Psoas muscle (tissue), 8 donors: ENCODE data around the gene TLE1. TPM values are rescaled to one million over a fixed set of nuclear protein-coding genes. Genes with fewer than 3 reads are reported as not detected.

ENCODE experiments used
- ATAC-seq, 4 donors: fragments of 200-7000 bp; cut with Tn5 transposase; one replicate each; pipeline ENCODE4 v1.9.1; 2020; ENCODE audit warnings: moderate library complexity in 3 of 4, mild to moderate bottlenecking in 2 of 4
- DNase-seq, 2 donors: peaks; one replicate each; pipeline ENCODE4 v3.0.0-alpha.2; 2020
- H3K27ac ChIP-seq: fragments of 200-600 bp; one replicate; pipeline ENCODE4 v1.8.0; 2022
- H3K27me3 ChIP-seq, 3 donors: fragments of 200-600 bp in 1 of 3; one replicate each; pipeline versions ENCODE4 v1.6.1 to v1.8.0; 2013 to 2022; ENCODE audit warnings: low read length in 2 of 3, mild to moderate bottlenecking in 2 of 3, moderate library complexity in 1 of 3; ENCODE audit not compliant: insufficient read depth in 3 of 3
- H3K36me3 ChIP-seq, 2 donors: fragments of 200-600 bp in 1 of 2; one replicate each; pipeline versions ENCODE4 v1.6.1 to v1.8.0; 2013 to 2022; ENCODE audit warnings: low read depth in 1 of 2, mild to moderate bottlenecking in 1 of 2, moderate library complexity in 1 of 2; ENCODE audit not compliant: insufficient read depth in 1 of 2
- H3K4me1 ChIP-seq: fragments of 200-600 bp; one replicate; pipeline ENCODE4 v1.8.0; 2022
- H3K4me3 ChIP-seq: fragments of 200-600 bp; one replicate; pipeline ENCODE4 v1.8.0; 2022; ENCODE audit warnings: mild to moderate bottlenecking
- H3K9me3 ChIP-seq: fragments of 200-600 bp; one replicate; pipeline ENCODE4 v1.8.0; 2022
- CTCF ChIP-seq: fragments of 200-600 bp; IDR thresholded peaks from one replicate; pipeline ENCODE4 v1.8.0; 2022; ENCODE audit warnings: antibody characterized with exemption
- WGBS, 3 donors: extraction: QIAGEN DNeasy Blood & Tissue Kit; methylation state at CpG; one replicate each; pipeline versions ENCODE4 v1.1.6 to v1.1.7; 2013; 5-methylcytosine and 5-hydroxymethylcytosine counted together
- intact Hi-C, 2 donors: fragments of 100-400 bp; cut with DNase I; formaldehyde crosslinking; loops; one replicate each; pipeline versions ENCODE4 v1.11.0 to v1.14.2; 2022
- polyA plus RNA-seq, 3 donors: library from polyadenylated mRNA; stranded (reverse); fragments of 200-250 nt; gene quantifications; one replicate each; pipeline ENCODE4 v1.2.3, GENCODE V29; 2013
- total RNA-seq, 4 donors: library from RNA; stranded (reverse); fragmentation: NEBNext Ultra II Directional in 2 of 4; extraction: Animal tissue kit (Norgen Biotek cat#: 25700) in 2 of 4; gene quantifications; one replicate each; pipeline versions ENCODE4 v1.2.1 to v1.2.4, GENCODE V29; 2021 to 2023
- donor health status: healthy with polysubstance abuse.
- donor health status: DM: no; HTN: no; CAD: no; lungs with moderate emphysema.
- donor health status: Bipolar disorder and iron deficiency.
- donor health status: healthy.
- donor health status: DM: yes; HTN: yes; CAD: no.
- donor health status: DM: no; HTN: no; CAD: no.
- donor health status: DM: no; HTN: no; CAD: no.
- donor health status: DM: yes; HTN: yes; CAD: no.

TLE1 gene
- total and polyA plus RNA-seq, 7 donors, result 14.6 to 46.7 (median 34.9) TPM

- no peak overlapping the region for H3K27ac ChIP-seq
- no peaks in the 10 kb centered on the region for H3K27me3 ChIP-seq
- intact Hi-C loops, result no loop called here
- no peak overlapping the region for H3K4me3 ChIP-seq
- H3K36me3 ChIP-seq, result peaks cover 0 to 23% of the 10 kb centered on the region in 2 donors
- ATAC-seq (peak in 1 of 4 donors; percentile 15), DNase-seq (no peak)
- peaks cover 3% of the 10 kb centered on the region for H3K4me1 ChIP-seq
- H3K9me3 ChIP-seq, result no peaks in the 10 kb centered on the region
- TF ChIP-seq CTCF, result no peak
These were observed 110.7 kb downstream of the TLE1 start for GRCh38 chr9:81578606-81579005.

GRCh38 chr9:81575956-81576355 is 113.4 kb downstream of the TLE1 start:
- intact Hi-C loops, result no loop called here
- no peak overlapping the region for H3K4me3 ChIP-seq
- H3K4me1 ChIP-seq, result peaks cover 3% of the 10 kb centered on the region
- no peaks in the 10 kb centered on the region for H3K9me3 ChIP-seq
- H3K36me3 ChIP-seq, result no peaks in the 10 kb centered on the region
- no peaks in the 10 kb centered on the region for H3K27me3 ChIP-seq
- DNase-seq, result no peak
- WGBS, 3 donors, result 38 to 57% (median 42%) methylated on average over 2 of the region's 2 CpGs
- no peak overlapping the region for H3K27ac ChIP-seq
- TF ChIP-seq CTCF, result no peak
- no peak for ATAC-seq

GRCh38 chr9:81574405-81574804 is 114.9 kb downstream of the TLE1 start:
- no peaks in the 10 kb centered on the region for H3K27me3 ChIP-seq
- H3K4me1 ChIP-seq, result peaks cover 3% of the 10 kb centered on the region
- H3K27ac ChIP-seq, result no peak overlapping the region
- TF ChIP-seq CTCF, result no peak
- H3K4me3 ChIP-seq, result no peak overlapping the region
- no peaks in the 10 kb centered on the region for H3K36me3 ChIP-seq
- H3K9me3 ChIP-seq, result no peaks in the 10 kb centered on the region
- intact Hi-C loops, result no loop called here
- 81 to 83% (median 83%) methylated on average over 2 of the region's 2 CpGs for WGBS, 3 donors
- ATAC-seq, result no peak
- no peak for DNase-seq

- DNase-seq, result no peak
- Histone ChIP-seq H3K9me3 (no peaks in the 10 kb centered on the region), H3K4me1 (peaks cover 1% of the 10 kb centered on the region), H3K27me3 (no peaks in the 10 kb centered on the region), H3K36me3 (no peaks in the 10 kb centered on the region), H3K4me3 (no peak overlapping the region), H3K27ac (no peak overlapping the region)
- no peak for ATAC-seq
- TF ChIP-seq CTCF, result no peak
- intact Hi-C loops, result no loop called here
- WGBS, 3 donors, result 73 to 75% (median 75%) methylated on average over 14 of the region's 14 CpGs
These were observed 115.7 kb downstream of the TLE1 start for GRCh38 chr9:81573415-81574321.
